Measurements from ENCODE around the gene GIPC2.

GIPC2 gene, protein sequence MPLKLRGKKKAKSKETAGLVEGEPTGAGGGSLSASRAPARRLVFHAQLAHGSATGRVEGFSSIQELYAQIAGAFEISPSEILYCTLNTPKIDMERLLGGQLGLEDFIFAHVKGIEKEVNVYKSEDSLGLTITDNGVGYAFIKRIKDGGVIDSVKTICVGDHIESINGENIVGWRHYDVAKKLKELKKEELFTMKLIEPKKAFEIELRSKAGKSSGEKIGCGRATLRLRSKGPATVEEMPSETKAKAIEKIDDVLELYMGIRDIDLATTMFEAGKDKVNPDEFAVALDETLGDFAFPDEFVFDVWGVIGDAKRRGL

DNA sequence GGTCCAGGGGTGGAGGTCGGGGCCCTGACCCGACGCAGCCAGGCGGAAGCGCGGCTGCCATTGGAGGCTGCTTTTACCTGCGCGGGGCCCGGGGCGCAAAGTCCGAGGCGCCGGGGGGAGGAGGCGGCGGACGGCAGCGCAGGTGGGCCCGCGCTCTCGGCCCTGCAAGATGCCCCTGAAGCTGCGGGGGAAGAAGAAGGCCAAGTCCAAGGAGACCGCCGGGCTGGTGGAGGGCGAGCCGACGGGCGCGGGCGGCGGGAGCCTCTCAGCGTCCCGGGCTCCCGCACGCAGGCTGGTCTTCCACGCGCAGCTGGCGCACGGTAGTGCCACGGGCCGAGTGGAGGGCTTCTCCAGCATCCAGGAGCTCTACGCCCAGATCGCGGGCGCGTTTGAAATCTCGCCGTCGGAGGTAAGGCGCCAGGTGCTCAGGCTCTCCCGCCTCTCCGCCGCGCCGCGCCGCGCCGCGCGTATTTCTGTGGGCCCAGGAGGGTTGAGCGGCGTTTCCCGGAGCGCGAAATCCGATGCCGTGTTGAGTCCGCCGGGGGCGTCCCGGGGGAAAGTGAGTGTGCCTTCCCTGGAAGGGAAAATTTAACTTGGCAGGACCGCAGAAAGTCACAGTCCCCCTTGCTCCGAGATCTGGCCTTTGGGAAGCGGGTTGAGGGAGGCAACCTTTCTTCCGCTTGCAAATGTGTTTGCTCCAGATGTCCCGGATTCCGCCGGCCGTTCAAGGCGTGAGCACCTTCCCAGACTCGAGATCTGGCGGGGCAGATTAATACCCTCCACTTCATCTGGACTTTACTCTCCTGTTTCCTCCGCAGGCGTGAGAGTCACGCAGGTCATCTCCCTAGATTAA, at the start of gene GIPC2:
TSS of gene GIPC2 (plus strand) at position 41 of the 853 bp plus-strand sequence. CDS start at position 170, 129 bp downstream.
- TF ChIP-seq FOXM1 (IDR thresholded peaks at IDR 0.05; ENCODE audit: borderline replicate concordance, low read depth) (no peak), NFIC (IDR thresholded peaks at IDR 0.05) (no peak), YY1 (IDR thresholded peaks at IDR 0.05; ENCODE audit: low read depth) (no peak), TAF1 (IDR thresholded peaks at IDR 0.05; ENCODE audit: low read depth) (no peak), ZBTB7A (IDR thresholded peaks at IDR 0.05; ENCODE audit: low read depth) (no peak), CREB1 (IDR thresholded peaks at IDR 0.05; ENCODE audit: low read depth) (no peak)

DNA sequence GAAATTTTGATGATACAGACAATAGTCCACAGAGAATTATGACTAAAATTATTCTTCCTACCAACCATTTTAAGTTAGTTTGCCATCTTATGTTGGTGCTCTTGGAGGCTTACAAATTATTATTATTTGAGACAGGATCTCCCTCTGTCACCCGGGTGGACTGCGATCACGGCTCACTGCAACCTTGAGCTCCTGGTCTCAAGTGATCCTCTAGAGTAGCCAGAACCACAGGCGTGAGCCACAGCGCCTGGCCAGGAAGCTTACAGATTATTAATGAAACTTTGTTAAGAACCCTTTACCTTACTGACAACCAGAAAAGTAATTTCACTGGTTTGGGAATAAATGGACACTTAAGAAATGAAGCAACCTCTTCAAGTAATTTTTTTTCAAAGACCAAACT, 49.0 kb upstream of the GIPC2 start:
- no peak for TF ChIP-seq EP300 (IDR thresholded peaks at IDR 0.05; ENCODE audit: borderline replicate concordance)
- TF ChIP-seq RAD21 (IDR thresholded peaks at IDR 0.05; ENCODE audit: low read depth), result no peak
- no peak for TF ChIP-seq CREB1 (IDR thresholded peaks at IDR 0.05; ENCODE audit: low read depth)
- no peak for TF ChIP-seq FOXM1 (IDR thresholded peaks at IDR 0.05; ENCODE audit: borderline replicate concordance, low read depth)
- TF ChIP-seq CEBPB (IDR thresholded peaks at IDR 0.05), result no peak
- TF ChIP-seq, protein P1, sequence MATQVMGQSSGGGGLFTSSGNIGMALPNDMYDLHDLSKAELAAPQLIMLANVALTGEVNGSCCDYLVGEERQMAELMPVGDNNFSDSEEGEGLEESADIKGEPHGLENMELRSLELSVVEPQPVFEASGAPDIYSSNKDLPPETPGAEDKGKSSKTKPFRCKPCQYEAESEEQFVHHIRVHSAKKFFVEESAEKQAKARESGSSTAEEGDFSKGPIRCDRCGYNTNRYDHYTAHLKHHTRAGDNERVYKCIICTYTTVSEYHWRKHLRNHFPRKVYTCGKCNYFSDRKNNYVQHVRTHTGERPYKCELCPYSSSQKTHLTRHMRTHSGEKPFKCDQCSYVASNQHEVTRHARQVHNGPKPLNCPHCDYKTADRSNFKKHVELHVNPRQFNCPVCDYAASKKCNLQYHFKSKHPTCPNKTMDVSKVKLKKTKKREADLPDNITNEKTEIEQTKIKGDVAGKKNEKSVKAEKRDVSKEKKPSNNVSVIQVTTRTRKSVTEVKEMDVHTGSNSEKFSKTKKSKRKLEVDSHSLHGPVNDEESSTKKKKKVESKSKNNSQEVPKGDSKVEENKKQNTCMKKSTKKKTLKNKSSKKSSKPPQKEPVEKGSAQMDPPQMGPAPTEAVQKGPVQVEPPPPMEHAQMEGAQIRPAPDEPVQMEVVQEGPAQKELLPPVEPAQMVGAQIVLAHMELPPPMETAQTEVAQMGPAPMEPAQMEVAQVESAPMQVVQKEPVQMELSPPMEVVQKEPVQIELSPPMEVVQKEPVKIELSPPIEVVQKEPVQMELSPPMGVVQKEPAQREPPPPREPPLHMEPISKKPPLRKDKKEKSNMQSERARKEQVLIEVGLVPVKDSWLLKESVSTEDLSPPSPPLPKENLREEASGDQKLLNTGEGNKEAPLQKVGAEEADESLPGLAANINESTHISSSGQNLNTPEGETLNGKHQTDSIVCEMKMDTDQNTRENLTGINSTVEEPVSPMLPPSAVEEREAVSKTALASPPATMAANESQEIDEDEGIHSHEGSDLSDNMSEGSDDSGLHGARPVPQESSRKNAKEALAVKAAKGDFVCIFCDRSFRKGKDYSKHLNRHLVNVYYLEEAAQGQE (IDR thresholded peaks at IDR 0.05; ENCODE audit: low read depth), result no peak
- no peak for TF ChIP-seq TAF1 (IDR thresholded peaks at IDR 0.05; ENCODE audit: low read depth)
- no peak for TF ChIP-seq YY1 (IDR thresholded peaks at IDR 0.05; ENCODE audit: low read depth)
- TF ChIP-seq, protein P2, sequence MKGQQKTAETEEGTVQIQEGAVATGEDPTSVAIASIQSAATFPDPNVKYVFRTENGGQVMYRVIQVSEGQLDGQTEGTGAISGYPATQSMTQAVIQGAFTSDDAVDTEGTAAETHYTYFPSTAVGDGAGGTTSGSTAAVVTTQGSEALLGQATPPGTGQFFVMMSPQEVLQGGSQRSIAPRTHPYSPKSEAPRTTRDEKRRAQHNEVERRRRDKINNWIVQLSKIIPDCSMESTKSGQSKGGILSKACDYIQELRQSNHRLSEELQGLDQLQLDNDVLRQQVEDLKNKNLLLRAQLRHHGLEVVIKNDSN (IDR thresholded peaks at IDR 0.05), result no peak
- TF ChIP-seq, protein P3, sequence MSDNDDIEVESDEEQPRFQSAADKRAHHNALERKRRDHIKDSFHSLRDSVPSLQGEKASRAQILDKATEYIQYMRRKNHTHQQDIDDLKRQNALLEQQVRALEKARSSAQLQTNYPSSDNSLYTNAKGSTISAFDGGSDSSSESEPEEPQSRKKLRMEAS (IDR thresholded peaks at IDR 0.05), result no peak
- TF ChIP-seq TEAD4 (IDR thresholded peaks at IDR 0.05), result no peak
- TF ChIP-seq ZBTB7A (IDR thresholded peaks at IDR 0.05; ENCODE audit: low read depth), result no peak
- no peak for TF ChIP-seq EGR1 (IDR thresholded peaks at IDR 0.05)
- no peak for TF ChIP-seq NFIC (IDR thresholded peaks at IDR 0.05)
- TF ChIP-seq TCF12 (IDR thresholded peaks at IDR 0.05; ENCODE audit: low read depth), result no peak

DNA sequence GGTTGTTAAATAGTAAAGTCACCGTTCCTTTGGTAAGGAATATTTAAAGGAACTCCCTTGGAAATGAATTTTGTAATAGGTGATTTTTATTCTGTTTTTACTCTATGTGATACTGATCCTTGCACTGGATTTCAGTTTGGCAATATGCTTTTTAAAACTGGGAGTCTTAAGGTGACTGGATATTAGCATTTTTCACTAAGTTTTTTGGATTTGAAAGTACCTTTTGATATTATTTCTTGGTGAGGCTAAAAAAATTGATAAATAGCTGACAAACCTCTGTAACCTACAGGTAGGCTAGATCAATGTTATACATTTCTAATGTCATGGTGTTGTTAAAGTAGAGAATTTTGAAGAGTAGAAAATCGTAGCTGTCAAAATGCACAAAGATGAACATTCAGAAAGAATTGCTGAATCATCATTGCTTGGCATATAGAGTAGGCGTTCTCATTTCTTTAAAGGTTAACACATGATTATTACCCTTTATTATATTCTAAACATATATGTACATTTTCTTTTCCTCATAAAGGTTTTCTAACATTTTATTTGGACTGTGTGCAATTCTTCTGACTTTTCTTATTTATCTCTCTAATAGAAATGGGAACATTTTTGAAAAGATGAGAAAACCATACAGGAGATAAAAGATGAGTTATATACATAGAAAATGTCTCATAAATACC, 42.6 kb upstream of the GIPC2 start:
- TF ChIP-seq TCF12 (IDR thresholded peaks at IDR 0.05; ENCODE audit: low read depth) (no peak), ZBTB7A (IDR thresholded peaks at IDR 0.05; ENCODE audit: low read depth) (no peak), NFIC (IDR thresholded peaks at IDR 0.05) (no peak), TAF1 (IDR thresholded peaks at IDR 0.05; ENCODE audit: low read depth) (no peak), TEAD4 (IDR thresholded peaks at IDR 0.05) (no peak), YY1 (IDR thresholded peaks at IDR 0.05; ENCODE audit: low read depth) (no peak), CREB1 (IDR thresholded peaks at IDR 0.05; ENCODE audit: low read depth) (no peak), RAD21 (IDR thresholded peaks at IDR 0.05; ENCODE audit: low read depth) (no peak), EP300 (IDR thresholded peaks at IDR 0.05; ENCODE audit: borderline replicate concordance) (no peak), EGR1 (IDR thresholded peaks at IDR 0.05) (no peak), FOXM1 (IDR thresholded peaks at IDR 0.05; ENCODE audit: borderline replicate concordance, low read depth) (no peak), CEBPB (IDR thresholded peaks at IDR 0.05) (no peak)
- TF ChIP-seq, protein P3 (IDR thresholded peaks at IDR 0.05), result no peak
- TF ChIP-seq, protein P2 (IDR thresholded peaks at IDR 0.05), result no peak
- TF ChIP-seq, protein P1 (IDR thresholded peaks at IDR 0.05; ENCODE audit: low read depth), result no peak

DNA sequence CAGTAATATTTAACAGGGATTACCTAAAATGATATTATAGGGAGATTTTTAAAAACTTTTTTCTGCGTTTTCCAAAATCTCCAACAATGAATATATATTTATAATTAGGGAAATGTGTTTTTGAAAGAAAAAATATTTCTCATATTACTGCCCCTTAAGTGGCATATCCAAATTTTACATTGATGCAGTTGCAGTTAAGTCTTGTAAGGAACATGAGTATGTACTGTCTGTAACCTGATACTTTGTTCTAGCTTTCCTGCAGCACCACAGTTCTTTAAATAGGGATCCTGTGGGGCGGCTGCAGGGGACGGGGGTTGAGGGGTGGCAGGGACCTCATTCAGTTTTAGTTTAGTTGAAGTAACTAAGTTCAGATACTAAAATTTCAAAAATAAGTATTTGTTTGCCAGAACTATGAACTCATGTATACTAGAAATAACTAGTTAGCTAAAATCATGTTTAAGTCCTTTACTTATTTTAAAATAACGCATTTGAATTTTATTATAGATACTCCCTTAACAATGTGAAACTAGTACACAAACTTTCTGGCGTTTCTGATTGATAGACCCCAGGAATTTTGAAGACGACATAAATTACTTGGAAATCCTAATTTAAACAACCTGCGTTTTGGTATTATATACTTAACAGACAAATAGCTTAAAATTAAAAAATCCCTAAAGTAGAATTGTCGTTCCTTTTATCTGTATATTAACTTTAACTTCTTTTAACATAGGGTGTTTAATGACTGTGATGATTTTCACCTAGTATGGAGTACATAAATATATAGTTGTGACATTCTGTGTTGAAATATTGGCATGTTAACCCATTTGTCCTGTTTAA, 41.7 kb upstream of the GIPC2 start:
- TF ChIP-seq CREB1 (IDR thresholded peaks at IDR 0.05; ENCODE audit: low read depth) (no peak), TCF12 (IDR thresholded peaks at IDR 0.05; ENCODE audit: low read depth) (0 out of 2 replicates have a peak, but pooled peaks have one; percentile 10), ZBTB7A (IDR thresholded peaks at IDR 0.05; ENCODE audit: low read depth) (peak; percentile 51; the same call in 1 of the 2 replicates), RAD21 (IDR thresholded peaks at IDR 0.05; ENCODE audit: low read depth) (no peak), EP300 (IDR thresholded peaks at IDR 0.05; ENCODE audit: borderline replicate concordance) (no peak), EGR1 (IDR thresholded peaks at IDR 0.05) (no peak), NFIC (IDR thresholded peaks at IDR 0.05) (no peak)
- TF ChIP-seq, protein P1 (IDR thresholded peaks at IDR 0.05; ENCODE audit: low read depth), result no peak
